ENCODE measurements around the gene SERPINB10. TPM values are rescaled to one million over a fixed set of nuclear protein-coding genes. Genes with fewer than 3 reads are reported as not detected.

Gene SERPINB10
- total RNA-seq, 1 donor from 2014 or later = not detected

GRCh38 chr18:63969942-63970808, 62.4 kb downstream of the SERPINB10 start, which contains the start of gene SERPINB8:
SERPINB8 (plus strand) TSS chr18:63970081; CDS start chr18:63978309, 8,228 bp downstream.
- Histone ChIP-seq H3K4me1 (peaks cover 14% of the 10 kb centered on the region), H3K9me3 (no peaks in the 10 kb centered on the region), H3K4me3 (peak within 1 kb of the TSS; percentile 92), H3K27me3 (no peaks in the 10 kb centered on the region), H3K27ac (peak within 1 kb of the TSS; percentile 99), H3K36me3 (no peaks in the 10 kb centered on the region)
- intact Hi-C loops (cut with DNase I) = no loop called here
- DNase-seq (peak; percentile 97), ATAC-seq (peak; percentile 96)
- TF ChIP-seq, protein P1, sequence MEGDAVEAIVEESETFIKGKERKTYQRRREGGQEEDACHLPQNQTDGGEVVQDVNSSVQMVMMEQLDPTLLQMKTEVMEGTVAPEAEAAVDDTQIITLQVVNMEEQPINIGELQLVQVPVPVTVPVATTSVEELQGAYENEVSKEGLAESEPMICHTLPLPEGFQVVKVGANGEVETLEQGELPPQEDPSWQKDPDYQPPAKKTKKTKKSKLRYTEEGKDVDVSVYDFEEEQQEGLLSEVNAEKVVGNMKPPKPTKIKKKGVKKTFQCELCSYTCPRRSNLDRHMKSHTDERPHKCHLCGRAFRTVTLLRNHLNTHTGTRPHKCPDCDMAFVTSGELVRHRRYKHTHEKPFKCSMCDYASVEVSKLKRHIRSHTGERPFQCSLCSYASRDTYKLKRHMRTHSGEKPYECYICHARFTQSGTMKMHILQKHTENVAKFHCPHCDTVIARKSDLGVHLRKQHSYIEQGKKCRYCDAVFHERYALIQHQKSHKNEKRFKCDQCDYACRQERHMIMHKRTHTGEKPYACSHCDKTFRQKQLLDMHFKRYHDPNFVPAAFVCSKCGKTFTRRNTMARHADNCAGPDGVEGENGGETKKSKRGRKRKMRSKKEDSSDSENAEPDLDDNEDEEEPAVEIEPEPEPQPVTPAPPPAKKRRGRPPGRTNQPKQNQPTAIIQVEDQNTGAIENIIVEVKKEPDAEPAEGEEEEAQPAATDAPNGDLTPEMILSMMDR (IDR thresholded peaks at IDR 0.05) = no peak

- ATAC-seq (peak; percentile 68), DNase-seq (peak; percentile 83)
- no peaks in the 10 kb centered on the region for H3K36me3 ChIP-seq
- peak overlapping the region; percentile 92 for H3K4me3 ChIP-seq
- H3K9me3 ChIP-seq = no peaks in the 10 kb centered on the region
- H3K27ac ChIP-seq = peak overlapping the region; percentile 99
- no peaks in the 10 kb centered on the region for H3K27me3 ChIP-seq
- intact Hi-C loops (cut with DNase I) = no loop called here
- TF ChIP-seq, protein P1 (IDR thresholded peaks at IDR 0.05) = no peak
- H3K4me1 ChIP-seq = peaks cover 14% of the 10 kb centered on the region
These were observed 63.0 kb downstream of the SERPINB10 start for GRCh38 chr18:63970809-63971205.

DNA sequence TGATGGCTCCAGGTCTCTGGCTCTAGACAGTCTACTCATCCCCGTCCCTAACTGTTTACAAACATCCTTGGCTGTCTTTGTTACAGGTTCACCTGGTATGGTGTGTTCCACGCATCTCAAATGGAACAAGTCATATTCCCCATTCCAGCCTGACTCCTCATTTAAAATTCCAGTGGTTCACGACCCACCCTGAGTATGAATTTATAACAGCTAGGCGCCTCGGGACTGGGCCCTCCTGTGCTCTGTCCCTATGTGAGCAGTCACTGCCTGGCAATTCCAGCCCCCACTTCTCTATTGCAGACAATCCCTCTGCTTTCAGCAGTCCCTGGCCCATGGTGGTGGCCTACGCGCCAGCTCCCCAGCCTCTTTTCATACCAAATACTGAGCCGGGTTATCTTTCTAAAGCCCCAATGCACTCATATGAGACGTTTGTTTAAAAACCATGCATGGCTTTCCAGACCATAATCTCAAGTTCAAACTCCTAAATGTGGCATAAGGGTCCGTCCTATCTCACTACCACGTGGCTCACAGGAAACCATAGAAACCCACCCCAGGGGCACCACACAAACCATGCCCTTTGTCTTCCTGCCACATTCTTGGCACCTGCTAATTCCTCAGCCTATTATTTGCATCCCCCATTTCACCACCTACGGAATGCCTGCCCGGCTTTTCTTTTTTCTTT, 63.7 kb downstream of the SERPINB10 start:
- peak overlapping the region; percentile 92 for H3K4me3 ChIP-seq
- DNase-seq (no peak), ATAC-seq (no peak)
- H3K4me1 ChIP-seq = peaks cover 14% of the 10 kb centered on the region
- H3K27me3 ChIP-seq = no peaks in the 10 kb centered on the region
- no peaks in the 10 kb centered on the region for H3K36me3 ChIP-seq
- peak overlapping the region; percentile 99 for H3K27ac ChIP-seq
- intact Hi-C loops (cut with DNase I) = no loop called here
- H3K9me3 ChIP-seq = no peaks in the 10 kb centered on the region
- TF ChIP-seq, protein P1 (IDR thresholded peaks at IDR 0.05) = no peak

DNA sequence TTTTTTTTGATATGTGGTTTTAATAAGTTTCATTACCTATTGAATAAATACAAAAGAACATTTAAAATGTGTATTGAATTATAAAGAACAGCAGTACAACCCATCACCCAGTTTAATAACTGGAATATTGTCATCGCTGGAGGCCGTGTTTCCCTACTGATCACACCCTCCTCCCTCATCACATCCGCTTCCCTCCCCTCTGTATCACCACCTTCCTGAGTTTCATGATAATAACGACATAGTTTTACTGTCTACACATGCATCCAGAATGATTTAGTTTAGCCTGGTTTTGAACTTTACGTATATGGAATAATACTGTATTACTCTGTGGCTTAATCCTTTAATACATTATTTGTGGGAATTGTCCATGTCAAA, 64.2 kb downstream of the SERPINB10 start:
- no peak overlapping the region for H3K27ac ChIP-seq
- intact Hi-C loops (cut with DNase I) = no loop called here
- DNase-seq (no peak), ATAC-seq (no peak)
- no peak overlapping the region for H3K4me3 ChIP-seq
- H3K36me3 ChIP-seq = no peaks in the 10 kb centered on the region
- H3K4me1 ChIP-seq = peaks cover 14% of the 10 kb centered on the region
- no peaks in the 10 kb centered on the region for H3K9me3 ChIP-seq
- TF ChIP-seq, protein P1 (IDR thresholded peaks at IDR 0.05) = no peak
- H3K27me3 ChIP-seq = no peaks in the 10 kb centered on the region

DNA sequence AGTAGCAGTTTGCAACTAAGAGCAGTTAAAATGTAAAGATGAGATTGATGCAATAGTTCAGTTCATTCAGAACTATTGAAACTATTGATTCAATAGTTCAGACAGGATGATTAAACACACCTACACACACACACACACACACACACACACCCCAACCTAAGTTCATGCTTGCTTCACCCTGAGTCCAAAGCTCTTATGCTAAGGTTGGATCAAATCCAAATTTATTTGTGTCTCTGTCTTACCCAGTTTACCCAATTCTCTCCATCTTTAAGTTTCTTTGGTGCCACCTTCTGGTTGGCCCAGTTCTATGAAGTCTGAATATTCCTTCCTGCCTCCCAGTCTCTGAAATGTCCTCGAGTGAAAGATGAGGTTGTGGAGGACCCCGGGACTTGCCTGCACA, 67.2 kb downstream of the SERPINB10 start:
- no peak for ATAC-seq
- intact Hi-C loops (cut with DNase I) = no loop called here

More for the DNA sequence above, 67.2 kb downstream of the SERPINB10 start:
- Histone ChIP-seq H3K9me3 (no peaks in the 10 kb centered on the region), H3K27me3 (no peaks in the 10 kb centered on the region), H3K4me3 (no peak overlapping the region), H3K4me1 (peaks cover 9% of the 10 kb centered on the region), H3K27ac (no peak overlapping the region), H3K36me3 (no peaks in the 10 kb centered on the region)
- TF ChIP-seq, protein P1 (IDR thresholded peaks at IDR 0.05) = no peak
- no peak for DNase-seq

Measured in upper lobe of right lung (tissue), 1 donor.